ENCODE results near the gene EIF4E2. TPM values are rescaled to one million over a fixed set of nuclear protein-coding genes. Genes with fewer than 3 reads are reported as not detected.
A peak's percentile ranks its signal among the peaks of the same experiment; 100 is the strongest.

Gene EIF4E2
- total RNA-seq, 3 donors from 2014 or later: 31.6 to 57.4 (median 36.1) TPM

GRCh38 chr2:232524771-232525170 is 25.7 kb upstream of the EIF4E2 start:
- Histone ChIP-seq H3K27me3 (peaks cover 11 to 61% of the 10 kb centered on the region in 2 donors), H3K27ac (no peak overlapping the region), H3K36me3 (no peaks in the 10 kb centered on the region), H3K9me3 (no peaks in the 10 kb centered on the region), H3K4me3 (no peak overlapping the region), H3K4me1 (peaks cover 0 to 3% of the 10 kb centered on the region in 2 donors)
- DNase-seq (ENCODE audit: low spot score in 2 of 2): no peak
- intact Hi-C loops (cut with DNase I; ENCODE audit: low total_unique reads): no loop called here
- TF ChIP-seq POLR2AphosphoS5 (IDR thresholded peaks at IDR 0.05) (no peak), POLR2A (IDR thresholded peaks at IDR 0.05) (no peak)
- TF ChIP-seq, protein P1, sequence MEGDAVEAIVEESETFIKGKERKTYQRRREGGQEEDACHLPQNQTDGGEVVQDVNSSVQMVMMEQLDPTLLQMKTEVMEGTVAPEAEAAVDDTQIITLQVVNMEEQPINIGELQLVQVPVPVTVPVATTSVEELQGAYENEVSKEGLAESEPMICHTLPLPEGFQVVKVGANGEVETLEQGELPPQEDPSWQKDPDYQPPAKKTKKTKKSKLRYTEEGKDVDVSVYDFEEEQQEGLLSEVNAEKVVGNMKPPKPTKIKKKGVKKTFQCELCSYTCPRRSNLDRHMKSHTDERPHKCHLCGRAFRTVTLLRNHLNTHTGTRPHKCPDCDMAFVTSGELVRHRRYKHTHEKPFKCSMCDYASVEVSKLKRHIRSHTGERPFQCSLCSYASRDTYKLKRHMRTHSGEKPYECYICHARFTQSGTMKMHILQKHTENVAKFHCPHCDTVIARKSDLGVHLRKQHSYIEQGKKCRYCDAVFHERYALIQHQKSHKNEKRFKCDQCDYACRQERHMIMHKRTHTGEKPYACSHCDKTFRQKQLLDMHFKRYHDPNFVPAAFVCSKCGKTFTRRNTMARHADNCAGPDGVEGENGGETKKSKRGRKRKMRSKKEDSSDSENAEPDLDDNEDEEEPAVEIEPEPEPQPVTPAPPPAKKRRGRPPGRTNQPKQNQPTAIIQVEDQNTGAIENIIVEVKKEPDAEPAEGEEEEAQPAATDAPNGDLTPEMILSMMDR (IDR thresholded peaks at IDR 0.05): no peak

DNA sequence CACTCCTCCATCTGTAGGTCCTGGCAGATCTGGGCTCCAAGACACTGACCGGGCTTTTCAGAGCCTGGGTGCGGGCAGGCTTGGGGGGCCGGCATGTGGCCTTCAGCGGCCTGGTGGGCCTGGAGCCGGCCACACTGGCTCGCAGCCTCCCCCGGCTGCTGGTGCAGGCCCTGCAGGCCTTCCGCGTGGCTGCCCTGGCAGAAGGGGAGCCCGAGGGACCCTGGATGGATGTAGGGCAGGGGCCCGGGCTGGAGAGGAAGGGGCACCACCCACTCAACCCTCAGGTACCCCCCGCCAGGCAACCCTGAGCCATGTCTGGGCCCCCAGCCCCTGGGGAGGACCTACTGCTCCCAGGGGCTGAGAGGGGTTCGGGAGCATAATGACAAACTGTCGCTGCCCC is 25.3 kb upstream of the EIF4E2 start:
- no peak for DNase-seq (ENCODE audit: low spot score in 2 of 2)
- H3K27ac ChIP-seq: no peak overlapping the region
- H3K4me3 ChIP-seq: no peak overlapping the region
- H3K27me3 ChIP-seq: peaks cover 11 to 56% of the 10 kb centered on the region in 2 donors
- H3K36me3 ChIP-seq: no peaks in the 10 kb centered on the region
- no peaks in the 10 kb centered on the region for H3K9me3 ChIP-seq
- TF ChIP-seq POLR2A (IDR thresholded peaks at IDR 0.05) (no peak), POLR2AphosphoS5 (IDR thresholded peaks at IDR 0.05) (no peak)
- TF ChIP-seq, protein P1 (IDR thresholded peaks at IDR 0.05): no peak
- H3K4me1 ChIP-seq: peaks cover 0 to 3% of the 10 kb centered on the region in 2 donors
- intact Hi-C loops (cut with DNase I; ENCODE audit: low total_unique reads): no loop called here

DNA sequence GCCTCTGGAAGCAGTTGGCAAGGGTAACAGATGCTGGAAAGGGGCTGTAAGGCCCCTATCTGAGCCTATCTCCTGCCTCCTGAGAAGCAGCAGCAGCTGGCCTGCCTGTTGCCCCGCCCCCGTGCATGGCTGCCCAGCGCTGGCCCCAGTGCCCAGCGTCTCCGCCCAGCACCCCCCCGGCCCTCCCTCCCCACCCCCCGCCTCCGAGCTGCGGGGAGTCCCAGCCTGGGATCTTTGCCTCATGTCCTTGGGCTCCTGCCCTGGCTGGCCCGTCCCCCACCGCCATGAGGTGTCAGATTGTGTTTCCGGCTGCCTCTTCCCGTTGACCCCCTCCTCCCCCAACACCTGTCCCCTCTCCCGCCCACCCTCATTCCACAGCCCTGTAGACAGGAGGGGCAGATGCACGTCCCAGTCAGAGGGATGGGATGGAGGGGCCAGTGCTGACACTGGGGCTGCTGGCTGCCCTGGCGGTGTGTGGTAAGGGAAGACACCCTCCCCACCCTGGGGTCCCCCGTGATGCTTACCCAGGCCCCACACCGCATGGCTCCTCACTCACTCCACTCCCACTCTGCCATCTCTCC is 24.6 kb upstream of the EIF4E2 start, which contains the start of gene CHRND:
CHRND (plus strand) TSS at position 370 of the 581 bp plus-strand sequence; CDS start at position 426, 56 bp downstream.
- Histone ChIP-seq H3K4me1 (peaks cover 0 to 3% of the 10 kb centered on the region in 2 donors), H3K27me3 (peaks cover 11 to 50% of the 10 kb centered on the region in 2 donors), H3K36me3 (no peaks in the 10 kb centered on the region), H3K4me3 (peak within 1 kb of the TSS in 1 of 3 donors; percentile 9), H3K27ac (no peak within 1 kb of the TSS), H3K9me3 (no peaks in the 10 kb centered on the region)
- TF ChIP-seq POLR2A (IDR thresholded peaks at IDR 0.05) (no peak), POLR2AphosphoS5 (IDR thresholded peaks at IDR 0.05) (no peak)
- TF ChIP-seq, protein P1 (IDR thresholded peaks at IDR 0.05): no peak
- intact Hi-C loops (cut with DNase I; ENCODE audit: low total_unique reads): no loop called here
- no peak for DNase-seq (ENCODE audit: low spot score in 2 of 2)

GRCh38 chr2:232526372-232526941 is 24.0 kb upstream of the EIF4E2 start:
- intact Hi-C loops (cut with DNase I; ENCODE audit: low total_unique reads): no loop called here
- peaks cover 0 to 3% of the 10 kb centered on the region in 2 donors for H3K4me1 ChIP-seq
- DNase-seq (ENCODE audit: low spot score in 2 of 2): no peak
- H3K9me3 ChIP-seq: no peaks in the 10 kb centered on the region
- no peak overlapping the region for H3K4me3 ChIP-seq
- TF ChIP-seq POLR2A (IDR thresholded peaks at IDR 0.05) (no peak), POLR2AphosphoS5 (IDR thresholded peaks at IDR 0.05) (no peak)
- TF ChIP-seq, protein P1 (IDR thresholded peaks at IDR 0.05): no peak
- H3K27me3 ChIP-seq: peaks cover 11 to 44% of the 10 kb centered on the region in 2 donors
- H3K27ac ChIP-seq: no peak overlapping the region
- no peaks in the 10 kb centered on the region for H3K36me3 ChIP-seq

DNA sequence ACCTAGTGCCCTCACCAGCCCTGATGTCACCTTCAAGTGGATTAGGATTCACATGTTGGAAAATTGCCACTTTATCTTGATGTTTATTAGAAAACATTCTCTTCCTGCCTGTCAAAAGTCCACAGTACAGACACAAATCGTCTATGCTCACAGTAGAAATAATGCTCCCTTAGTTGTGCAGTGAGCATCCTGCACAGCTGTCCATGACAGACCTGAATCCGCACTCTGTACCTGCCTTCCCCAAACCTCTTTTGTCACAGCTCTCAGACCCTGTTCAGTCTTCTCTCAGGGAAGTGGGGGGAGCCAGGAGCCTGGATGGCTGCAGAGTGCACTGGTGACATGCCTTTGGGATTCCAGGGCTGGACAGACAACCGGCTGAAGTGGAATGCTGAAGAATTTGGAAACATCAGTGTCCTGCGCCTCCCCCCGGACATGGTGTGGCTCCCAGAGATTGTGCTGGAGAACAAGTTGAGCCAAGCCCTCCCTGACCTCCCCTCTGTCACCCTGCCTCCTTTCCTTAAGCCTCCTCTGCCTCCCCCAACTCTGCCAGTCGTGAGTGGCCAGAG is 22.5 kb upstream of the EIF4E2 start:
- Histone ChIP-seq H3K27me3 (peaks cover 7 to 29% of the 10 kb centered on the region in 2 donors), H3K9me3 (no peaks in the 10 kb centered on the region), H3K4me3 (no peak overlapping the region), H3K36me3 (no peaks in the 10 kb centered on the region), H3K4me1 (peaks cover 0 to 3% of the 10 kb centered on the region in 2 donors), H3K27ac (no peak overlapping the region)
- no peak for DNase-seq (ENCODE audit: low spot score in 2 of 2)
- TF ChIP-seq POLR2AphosphoS5 (IDR thresholded peaks at IDR 0.05): no peak
- TF ChIP-seq, protein P1 (IDR thresholded peaks at IDR 0.05): no peak
- no peak for TF ChIP-seq POLR2A (IDR thresholded peaks at IDR 0.05)
- intact Hi-C loops (cut with DNase I; ENCODE audit: low total_unique reads): no loop called here

All from breast epithelium (tissue), 4 donors.